GM18517 (cell line): ENCODE data around the gene CPNE7.

Source experiments
- ATAC-seq: cut with Tn5 transposase; IDR thresholded peaks from one replicate; pipeline ENCODE4 v1.9.1; 2021; ENCODE audit warnings: mild to moderate bottlenecking, moderate library complexity; ENCODE audit not compliant: unreplicated experiment

Gene CPNE7

DNA sequence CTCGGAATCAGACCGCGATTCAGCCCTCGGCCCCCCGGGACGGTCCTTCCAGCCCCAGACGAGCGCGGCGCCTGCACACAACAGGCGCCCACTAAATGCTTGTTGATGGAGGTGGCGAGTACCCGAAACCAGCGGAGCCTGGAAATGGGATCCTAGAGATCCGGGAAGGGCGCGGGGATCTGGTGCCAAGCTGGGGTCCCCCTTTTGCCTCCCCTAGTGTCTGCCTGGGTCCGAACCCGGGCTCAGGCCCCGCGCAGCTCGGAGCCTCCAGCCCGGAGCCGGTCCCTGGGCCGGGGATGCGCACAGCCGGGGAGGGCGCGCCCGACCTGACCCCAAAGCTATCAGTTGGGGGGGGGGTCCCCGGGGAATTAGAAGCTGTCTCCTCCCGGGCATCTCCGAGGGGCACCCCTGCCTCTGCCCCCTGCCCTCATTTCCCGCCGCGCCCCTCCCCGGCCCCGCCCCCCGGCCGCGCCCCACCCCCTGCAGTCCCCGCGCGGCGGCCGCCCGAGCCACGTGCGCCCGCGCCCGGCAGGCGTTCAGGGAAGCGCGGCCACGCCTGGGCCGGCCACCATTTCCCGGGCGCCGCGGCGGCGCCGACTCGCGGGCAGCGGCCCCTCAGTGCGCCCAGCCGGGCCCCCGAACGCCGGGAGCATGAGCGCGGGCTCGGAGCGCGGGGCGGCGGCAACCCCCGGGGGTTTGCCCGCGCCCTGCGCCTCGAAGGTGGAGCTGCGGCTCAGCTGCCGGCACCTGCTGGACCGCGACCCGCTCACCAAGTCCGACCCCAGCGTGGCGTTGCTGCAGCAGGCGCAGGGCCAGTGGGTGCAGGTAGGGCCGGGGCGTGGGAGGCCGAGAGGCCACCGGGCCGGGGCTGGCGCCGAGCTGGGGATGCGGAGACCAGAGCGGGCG lies at the start of gene CPNE7:
TSS of gene CPNE7 (plus strand) at position 512 of the 906 bp plus-strand sequence. CDS start at position 652, 140 bp downstream.
- no peak for ATAC-seq

DNA sequence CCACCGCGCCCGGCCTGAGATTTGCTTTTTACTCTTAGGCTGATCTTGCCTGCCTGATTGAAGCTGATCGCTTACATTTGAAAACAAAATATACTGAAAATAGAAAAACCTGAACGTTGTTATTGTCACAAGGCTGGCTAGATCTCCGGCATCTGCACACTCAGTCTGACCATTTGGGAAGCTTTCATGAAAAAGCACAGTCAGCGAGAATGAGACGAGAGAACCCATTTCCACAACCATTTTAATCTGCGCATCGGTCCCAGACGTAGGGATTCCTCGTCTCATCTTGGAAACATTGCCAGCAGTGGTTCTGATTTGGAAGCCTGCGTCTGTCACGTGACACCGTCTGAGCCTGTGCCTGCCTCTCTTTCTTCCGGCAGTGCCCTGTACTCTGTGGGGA lies 46.5 kb upstream of the CPNE7 start:
- ATAC-seq: no peak

DNA sequence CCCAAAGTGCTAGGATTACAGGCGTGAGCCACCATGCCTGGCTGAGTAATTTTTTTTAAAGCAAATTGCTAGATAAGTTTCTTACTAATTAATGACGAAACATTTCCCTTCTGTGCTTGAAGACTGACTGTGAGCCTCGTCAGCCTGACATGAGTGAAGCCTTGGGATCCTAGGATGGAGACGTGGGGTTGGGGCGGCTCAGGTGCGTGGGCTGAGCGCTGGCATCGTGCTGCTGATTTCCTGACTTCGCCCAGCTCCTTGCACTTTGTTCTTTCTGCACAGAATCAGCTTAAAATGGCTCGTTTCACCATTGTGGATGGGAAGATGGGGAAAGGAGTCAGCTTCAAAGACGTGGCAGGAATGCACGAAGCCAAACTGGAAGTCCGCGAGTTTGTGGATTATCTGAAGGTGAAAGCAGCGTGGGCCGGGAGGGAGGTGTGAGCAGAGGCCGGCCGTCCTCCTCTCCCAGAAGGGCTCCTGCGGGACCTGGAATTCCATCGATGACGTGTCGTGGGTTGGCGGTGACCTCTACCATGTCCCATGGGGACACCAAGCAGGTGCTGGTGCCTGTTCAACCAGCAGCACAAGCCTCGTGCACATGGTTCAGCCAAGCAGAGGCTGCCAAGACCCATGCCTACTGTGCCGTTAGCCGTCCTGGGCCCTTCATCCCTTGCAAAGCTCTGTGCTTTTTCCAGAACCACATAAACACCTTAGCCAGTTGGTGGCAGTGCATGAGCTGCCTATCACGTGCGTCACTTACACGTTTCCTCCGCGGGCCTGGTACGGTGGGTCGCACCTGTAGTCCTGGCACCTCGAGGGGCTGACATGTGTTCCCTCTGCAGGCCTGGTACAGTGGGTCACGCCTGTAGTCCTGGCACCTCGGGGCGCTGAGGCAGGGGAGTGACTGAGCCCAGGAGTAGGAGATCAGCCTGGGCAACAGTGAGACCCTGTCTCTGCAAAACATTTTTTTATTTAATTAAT lies 44.9 kb upstream of the CPNE7 start:
- no peak for ATAC-seq

DNA sequence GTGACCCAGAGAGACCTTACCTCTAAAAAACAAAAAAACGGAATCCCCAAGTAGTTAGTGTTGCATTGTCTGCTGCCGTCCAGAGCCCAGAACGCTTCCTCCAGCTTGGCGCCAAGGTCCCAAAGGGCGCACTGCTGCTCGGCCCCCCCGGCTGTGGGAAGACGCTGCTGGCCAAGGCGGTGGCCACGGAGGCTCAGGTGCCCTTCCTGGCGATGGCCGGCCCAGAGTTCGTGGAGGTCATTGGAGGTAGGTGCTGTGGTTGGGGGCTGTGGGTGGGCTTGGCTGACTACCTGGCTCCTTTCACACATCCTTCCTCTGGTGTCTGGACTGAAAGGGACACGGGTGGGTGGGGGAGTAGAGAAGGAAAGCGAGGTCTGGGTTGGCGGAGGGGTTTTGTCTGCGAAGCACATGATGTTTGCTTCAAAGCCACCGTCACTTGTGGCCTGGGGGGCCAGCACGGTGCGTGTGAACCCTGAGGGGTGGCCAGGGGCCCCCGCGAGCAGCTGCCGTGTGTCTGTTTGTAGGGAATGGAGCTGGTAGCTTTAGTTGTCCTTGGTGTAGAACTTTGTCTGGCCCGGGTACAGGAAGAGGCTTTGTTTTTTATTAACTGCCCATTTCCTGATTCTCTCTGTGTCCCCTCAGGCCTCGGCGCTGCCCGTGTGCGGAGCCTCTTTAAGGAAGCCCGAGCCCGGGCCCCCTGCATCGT lies 43.6 kb upstream of the CPNE7 start:
- no peak for ATAC-seq

DNA sequence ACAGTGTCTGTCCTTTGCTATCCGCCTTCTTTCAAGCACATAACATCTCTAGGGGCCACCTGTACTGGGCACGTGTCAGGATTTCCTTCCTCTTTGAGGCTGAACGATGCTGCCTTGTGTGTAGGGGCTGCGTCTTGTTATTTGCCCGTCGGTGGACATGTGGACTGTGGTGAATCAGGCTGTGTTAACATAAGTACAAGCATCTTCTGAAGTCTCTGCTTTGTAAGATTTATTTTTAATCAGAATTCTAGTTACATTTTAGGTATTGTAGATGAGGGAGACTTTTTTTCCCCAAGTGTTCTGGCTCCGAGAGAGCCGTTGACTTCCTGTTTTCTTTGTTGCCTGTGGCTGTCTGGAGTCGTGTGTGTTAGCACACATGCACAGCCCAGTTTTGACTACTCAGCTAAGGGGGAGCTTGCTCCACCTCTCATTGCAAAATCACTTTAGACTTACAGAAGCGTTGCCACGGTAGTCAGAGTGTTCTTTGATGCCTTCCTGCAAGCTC lies 41.3 kb upstream of the CPNE7 start:
- ATAC-seq: no peak

DNA sequence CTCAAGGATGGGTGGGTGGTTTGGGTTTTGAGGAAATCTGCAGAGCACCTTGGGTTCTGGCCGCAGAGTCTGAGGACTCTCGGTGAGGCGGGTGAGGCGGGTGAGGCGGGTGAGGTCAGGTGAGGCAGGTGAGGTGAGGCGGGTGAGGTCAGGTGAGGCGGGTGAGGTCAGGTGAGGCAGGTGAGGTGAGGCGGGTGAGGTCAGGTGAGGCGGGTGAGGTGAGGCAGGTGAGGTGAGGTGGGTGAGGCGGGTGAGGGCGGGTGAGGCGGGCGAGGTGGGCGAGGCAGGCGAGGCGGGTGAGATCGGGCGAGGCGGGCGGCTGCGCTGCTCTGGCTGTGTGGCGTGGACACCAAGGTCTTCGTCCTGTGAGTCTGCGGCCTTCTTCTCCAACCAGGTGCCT lies 39.2 kb upstream of the CPNE7 start:
- ATAC-seq: no peak

DNA sequence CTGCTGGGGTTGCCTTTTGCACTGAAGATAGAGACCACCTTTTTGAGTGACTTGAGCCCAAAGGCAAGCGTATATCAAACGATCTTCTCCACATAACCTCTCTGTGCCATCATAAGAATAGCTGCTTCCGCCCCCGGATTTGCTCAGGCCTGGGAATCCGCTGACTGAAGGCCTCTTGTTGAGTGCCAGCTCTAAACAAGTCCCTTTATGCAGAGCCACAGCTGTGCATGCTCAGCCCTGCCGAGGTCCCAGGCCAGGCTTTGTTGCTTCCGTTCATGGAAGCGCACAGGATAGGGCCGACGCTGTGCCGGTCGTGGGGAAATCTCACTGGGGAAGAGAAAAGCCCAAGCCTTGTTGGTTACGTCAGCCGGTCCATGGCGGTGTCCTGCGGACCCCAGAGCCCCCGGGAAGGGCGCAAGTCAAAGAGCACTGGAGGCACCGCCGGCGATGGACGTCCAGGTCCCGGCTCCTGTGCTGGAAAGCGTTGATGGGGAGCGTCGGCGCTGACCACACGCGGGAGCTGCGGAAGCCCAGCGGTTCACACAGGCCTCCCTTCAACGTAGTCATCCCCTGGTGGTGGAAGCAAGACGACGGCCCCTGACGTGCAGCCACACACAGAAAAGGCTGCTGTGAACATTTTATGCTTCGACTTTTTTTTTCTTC lies 38.5 kb upstream of the CPNE7 start:
- ATAC-seq: no peak

DNA sequence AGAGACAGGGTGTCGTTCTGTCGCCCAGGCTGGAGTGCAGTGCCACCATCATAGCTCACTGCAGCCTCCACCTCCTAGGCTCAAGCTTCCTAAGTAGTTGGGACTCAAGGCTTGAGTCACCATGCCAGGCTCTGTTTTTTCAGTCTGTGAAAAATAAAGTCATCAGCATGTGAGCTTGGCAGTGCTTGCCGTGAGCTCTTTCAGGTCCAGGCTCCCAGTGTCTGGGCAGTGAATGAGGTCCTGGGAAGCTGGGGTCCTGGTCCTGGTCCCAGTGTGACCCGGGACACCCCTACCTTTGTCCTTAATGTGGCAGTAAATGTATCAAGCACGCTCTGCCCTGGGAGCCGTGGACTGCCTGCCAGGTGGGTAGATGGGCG lies 38.0 kb upstream of the CPNE7 start:
- no peak for ATAC-seq

DNA sequence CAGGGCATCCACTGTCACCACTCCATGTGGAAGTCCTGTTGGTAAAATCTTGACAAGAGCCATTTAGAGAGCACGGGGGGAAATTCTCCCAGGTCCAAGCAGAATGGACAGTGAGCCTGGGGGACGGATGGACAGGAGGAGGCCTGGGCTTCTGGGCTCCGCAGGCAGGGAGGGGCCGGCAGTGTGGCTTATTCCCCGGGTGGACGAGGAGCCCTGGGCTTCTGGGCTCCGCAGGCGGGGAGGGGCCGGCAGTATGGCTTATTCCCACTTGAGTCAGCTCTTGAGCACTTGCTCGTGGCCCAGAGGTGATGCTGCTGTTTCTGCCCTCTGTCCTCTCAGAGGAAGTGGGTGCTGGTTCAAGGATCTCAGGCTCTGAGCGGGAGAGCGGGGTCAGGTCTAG lies 37.3 kb upstream of the CPNE7 start:
- ATAC-seq: no peak

DNA sequence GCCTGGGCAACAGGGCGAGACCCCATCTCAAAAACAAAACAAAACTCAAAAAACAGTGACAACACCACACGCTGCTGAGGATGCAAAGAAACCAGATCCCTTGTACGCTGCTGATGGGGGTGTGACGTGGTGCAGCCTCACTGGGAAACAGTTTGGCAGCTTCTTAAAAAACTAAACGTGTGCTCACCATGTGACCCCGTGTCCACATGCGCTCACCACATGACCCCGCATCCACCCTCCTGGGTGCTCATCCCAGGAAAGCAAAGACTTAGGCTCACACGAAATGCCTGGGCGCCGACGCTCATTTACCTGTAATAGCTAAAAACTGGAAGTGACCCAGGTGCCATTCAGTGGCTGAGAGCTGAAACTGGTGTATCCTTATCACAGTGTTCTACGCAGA lies 35.0 kb upstream of the CPNE7 start:
- ATAC-seq: no peak

DNA sequence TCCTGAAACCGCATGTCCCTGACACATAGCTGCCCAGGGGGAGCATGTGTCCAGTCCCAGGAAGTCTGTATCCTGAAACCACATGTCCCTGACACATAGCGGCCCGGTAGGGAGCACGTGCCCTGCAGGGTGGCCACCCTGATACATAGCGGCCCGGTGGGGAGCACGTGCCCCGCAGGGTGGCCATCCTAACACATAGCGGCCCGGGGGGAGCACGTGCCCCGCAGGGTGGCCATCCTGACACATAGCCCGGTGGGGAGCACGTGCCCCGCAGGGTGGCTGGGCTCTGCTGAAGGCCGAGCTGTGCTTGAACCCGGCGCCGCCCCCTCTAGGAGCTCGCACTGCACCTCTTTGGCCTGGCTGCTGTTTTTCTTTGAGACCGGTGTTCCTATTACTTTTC lies 33.8 kb upstream of the CPNE7 start:
- ATAC-seq: no peak

DNA sequence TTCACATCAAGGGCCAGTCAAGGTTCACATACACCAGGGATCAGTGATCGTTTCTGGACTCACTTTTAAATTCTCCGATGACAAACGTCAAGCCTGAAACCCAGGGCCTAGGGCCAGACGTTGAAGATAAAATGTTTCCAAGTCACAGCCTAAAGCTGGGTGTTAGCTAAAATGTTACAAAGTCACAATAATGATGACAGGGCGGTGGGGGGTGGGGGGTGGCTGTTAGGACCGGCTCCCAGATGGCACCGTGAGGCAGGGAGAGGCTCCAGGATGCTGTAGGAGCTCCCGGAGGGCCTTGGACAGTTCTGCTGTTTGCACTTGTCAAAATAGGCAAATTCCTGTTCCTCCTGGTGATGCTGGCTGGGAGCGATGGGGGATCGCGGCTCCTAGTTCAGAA lies 31.4 kb upstream of the CPNE7 start:
- no peak for ATAC-seq

DNA sequence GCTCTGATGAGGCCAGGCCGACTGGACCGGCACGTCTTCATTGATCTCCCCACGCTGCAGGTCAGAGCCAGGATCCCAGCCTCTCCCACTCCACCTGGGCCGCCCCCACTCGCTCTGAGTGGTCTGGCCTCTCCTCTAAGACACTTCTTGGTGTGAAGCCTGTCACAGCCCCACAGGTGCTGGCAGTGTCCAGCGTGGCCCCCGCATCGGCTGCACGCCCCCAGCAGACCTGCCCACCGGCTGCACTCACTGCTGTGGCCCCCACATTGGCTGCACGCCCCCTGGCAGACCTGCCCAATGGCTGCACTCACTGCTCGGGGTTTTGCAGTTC lies 30.9 kb upstream of the CPNE7 start:
- no peak for ATAC-seq

DNA sequence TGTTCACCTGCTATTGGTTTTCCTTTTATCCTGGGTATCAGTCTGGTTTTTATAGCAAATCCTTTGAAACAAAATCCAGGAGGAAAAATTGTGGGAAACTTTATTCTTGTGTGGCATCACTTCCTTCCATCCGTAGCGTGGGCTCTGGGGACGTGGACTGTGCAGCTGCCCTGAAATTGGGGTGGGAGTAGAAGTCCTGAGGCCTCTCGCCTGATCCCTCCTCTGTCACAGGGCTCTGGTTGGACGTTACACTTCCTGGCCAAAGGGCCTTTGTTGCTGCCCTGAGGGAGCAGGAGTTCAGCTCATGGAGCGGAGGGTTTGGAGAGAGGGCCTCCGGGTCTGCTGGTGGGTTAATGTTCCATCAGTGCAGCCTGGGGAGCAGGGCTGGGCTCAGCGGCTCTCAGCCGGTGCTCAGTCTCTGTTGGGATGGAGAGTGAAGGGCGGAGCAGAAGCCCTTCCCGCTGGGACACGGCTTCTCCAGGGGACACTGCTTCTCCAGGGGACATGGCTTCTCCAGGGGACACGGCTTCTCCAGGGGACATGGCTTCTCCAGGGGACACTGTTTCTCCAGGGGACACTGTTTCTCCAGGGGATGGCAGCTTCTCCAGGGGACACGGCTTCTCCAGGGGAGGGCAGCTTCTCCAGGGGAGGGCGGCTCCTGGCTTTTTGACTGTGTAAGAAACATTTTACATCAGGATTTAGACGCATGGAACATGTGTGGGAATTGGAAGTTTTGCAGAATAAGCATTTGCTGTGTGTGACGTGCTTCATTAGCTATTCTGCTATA lies 30.3 kb upstream of the CPNE7 start:
- ATAC-seq: no peak

DNA sequence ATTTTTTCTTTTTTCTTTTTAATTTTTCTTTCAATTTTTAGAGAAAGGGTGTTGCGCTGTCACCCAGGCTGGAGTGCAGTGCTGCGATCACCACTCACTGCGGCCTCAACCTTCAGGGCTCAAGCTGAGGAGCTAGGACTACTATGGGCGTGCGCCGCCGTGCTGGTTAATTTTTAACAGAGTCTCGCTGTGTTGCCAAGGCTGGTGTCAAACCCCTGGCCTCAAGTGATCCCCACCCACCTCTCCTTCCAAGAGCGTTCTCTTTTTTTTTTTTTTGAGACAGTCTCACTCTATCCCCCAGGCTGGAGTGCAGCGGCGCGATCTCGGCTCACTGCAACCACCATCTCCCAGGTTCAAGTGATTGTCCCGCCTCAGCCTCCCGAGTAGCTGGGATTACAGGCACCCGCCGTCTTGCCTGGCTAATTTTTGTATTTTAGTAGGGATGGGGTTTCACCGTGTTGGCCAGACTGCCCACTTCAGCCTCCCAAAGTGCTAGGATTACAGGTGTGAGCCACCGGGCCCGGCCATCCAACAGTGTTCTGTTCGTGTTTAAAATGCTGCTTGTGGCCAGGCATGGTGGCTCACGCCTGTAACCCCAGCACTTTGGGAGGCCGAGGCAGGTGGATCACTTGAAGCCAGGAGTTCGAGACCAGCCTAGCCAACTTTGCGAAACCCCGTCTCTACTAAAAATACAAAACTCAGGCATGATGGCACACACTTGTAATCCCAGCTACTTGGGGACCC lies 29.6 kb upstream of the CPNE7 start:
- ATAC-seq: no peak

DNA sequence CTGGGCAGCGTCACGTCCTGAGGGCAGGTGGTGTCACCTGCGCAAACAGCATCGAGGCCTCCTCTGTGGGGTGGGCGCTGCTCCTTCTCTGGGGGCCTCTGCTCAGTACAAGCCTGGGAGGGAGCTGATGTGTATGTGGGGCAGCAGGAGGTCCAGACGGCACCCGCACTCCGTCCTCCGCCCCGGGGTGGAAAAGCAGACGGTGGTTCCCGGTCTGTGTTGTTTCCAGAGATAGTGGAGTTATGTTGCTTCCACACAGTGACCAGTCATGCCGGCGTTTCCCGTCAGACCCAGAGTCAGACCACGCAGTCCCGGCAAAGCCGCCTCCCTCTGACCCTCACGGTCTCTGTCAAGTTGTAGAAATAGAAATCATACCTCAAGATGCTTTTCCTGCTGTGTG lies 28.8 kb upstream of the CPNE7 start:
- ATAC-seq: no peak

DNA sequence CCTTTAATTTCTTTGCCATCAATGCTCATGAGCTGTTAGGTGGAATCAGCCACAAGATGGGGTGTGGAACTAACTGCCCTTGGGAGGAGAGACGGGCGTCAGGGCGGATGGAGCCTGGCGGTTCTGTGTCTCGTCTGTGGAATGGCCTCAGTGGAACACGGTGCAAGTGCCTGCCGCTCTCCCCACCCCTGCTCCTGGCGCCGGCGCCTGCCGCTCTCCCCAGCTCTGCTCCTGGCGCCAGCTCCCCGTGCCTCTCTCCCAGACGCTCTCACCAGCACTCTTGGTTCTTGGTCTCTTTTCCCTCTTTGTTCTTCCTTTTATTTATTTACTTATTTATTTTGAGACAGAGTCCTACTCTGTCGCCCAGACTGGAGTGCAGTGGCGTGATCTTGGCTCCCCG lies 28.3 kb upstream of the CPNE7 start:
- ATAC-seq: no peak

DNA sequence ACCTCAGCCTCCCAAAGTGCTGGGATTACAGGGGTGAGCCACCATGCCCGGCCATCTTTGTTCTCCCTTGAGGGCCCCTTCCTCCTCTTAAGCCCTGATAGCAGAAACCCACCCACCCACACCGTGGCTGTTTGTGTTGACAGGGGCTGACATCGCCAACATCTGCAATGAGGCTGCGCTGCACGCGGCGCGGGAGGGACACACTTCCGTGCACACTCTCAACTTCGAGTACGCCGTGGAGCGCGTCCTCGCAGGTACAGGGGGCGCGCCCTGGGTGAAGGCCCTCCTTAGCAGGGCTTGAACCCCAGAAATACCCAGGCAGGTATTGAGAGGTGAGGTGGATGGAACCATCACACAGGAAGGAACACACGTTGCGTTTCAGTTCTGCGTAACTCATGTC lies 27.7 kb upstream of the CPNE7 start:
- ATAC-seq: no peak

DNA sequence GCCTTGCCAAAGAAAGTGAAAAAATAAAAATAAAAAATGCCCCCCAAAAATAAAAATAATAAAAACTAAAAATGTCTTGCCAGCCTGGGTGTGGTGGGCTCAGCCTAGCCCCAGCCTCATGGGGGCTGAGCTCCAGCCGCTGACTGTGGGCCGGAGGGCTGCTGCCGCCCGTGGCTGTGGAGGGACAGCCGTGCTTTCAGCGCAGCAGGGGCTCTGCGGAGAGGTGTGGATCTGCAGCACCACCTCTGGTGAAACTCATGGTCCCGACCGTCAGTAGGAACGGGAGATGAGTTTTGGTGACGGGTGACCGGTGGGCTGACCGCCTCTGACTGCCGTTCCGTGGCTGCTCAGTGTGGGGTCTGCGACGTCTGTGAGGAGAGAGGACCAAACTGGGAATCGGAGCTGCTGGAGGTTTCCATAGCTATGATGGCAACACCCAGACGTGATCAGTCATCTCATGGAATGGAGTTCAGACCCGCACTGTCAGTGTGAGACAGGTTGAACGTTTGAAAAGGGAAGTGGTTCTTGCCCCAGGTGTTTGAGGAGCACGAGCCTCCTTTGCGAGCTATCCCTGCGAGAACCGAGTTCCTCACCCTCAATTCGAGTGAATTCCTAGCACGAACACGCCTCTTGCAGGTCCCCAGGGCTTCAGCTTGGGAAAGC lies 27.1 kb upstream of the CPNE7 start:
- ATAC-seq: no peak
